A549 (cell line): Measurements from ENCODE around the gene DAPL1. TPM values are rescaled to one million over a fixed set of nuclear protein-coding genes. Genes with fewer than 3 reads are reported as not detected.

Experiments
- ATAC-seq, 2 experiments: fragments of 200-7000 bp in 1 of 2; fragments of >200 bp in 1 of 2; cut with Nextera tagmentation in 1 of 2; cut with Tn5 transposase in 1 of 2; 3 replicates each; pipeline versions ENCODE4 v1.8.0 to v1.9.1; 2018 to 2020; ENCODE audit warnings: mild to moderate bottlenecking in 1 of 2, moderate library complexity in 1 of 2
- CTCF ChIA-PET: fragments of 300-600 bp; sonication (Branson Sonifier 250); formaldehyde crosslinking; extraction: SDS; loops from one replicate; lab custom pipeline; 2021; ENCODE audit warnings: antibody characterized with exemption, inconsistent platforms; lab: Yijun Ruan, JAX
- POLR2A ChIA-PET: fragments of 350-600 bp; formaldehyde crosslinking; extraction: SDS; loops from one replicate; lab custom pipeline; 2021; ENCODE audit warnings: antibody characterized with exemption, inconsistent platforms; lab: Yijun Ruan, JAX
- DNase-seq, 2 experiments: peaks; one replicate each; pipeline versions ENCODE4 v3.0.0 to v3.0.0-alpha.2; 2011 to 2016; ENCODE audit warnings: low read depth in 1 of 2, low spot score in 1 of 2
- FAIRE-seq: peaks from 2 replicates; lab custom pipeline; 2011; peaks lifted over from hg19 to GRCh38; lab: Jason Lieb, UNC
- H3K27ac ChIP-seq, 2 experiments: fragments of >200 bp; sonication (Bioruptor Twin); formaldehyde crosslinking; 3 replicates each; pipeline ENCODE4 v1.5.1; 2016 to 2017
- H3K4me1 ChIP-seq: fragments of >200 bp; sonication (Bioruptor Twin); formaldehyde crosslinking; 3 replicates; pipeline ENCODE4 v1.6.1; 2016
- H3K4me2 ChIP-seq: fragments of >200 bp; sonication (Bioruptor Twin); formaldehyde crosslinking; 3 replicates; pipeline ENCODE4 v1.6.1; 2016
- H3K4me3 ChIP-seq: fragments of >200 bp; sonication (Bioruptor Twin); formaldehyde crosslinking; 3 replicates; pipeline ENCODE4 v1.5.1; 2016
- H3K9me3 ChIP-seq: fragments of >200 bp; sonication (Bioruptor Twin); formaldehyde crosslinking; 3 replicates; pipeline ENCODE4 v1.6.1; 2016
- BHLHE40 ChIP-seq: IDR thresholded peaks from 2 replicates; pipeline ENCODE4 v1.6.1; 2012; ENCODE audit warnings: low read depth, low read length, inconsistent platforms
- CHD2 ChIP-seq: fragments of 150-350 bp; IDR thresholded peaks from 2 replicates; pipeline ENCODE4 v1.6.1; 2014; ENCODE audit warnings: low read length; ENCODE audit not compliant: partially characterized antibody
- CHD4 ChIP-seq: fragments of 200-600 bp; sonication (generic); IDR thresholded peaks from 2 replicates; pipeline ENCODE4 v1.6.1; 2016; ENCODE audit warnings: antibody characterized with exemption, mild to moderate bottlenecking, borderline replicate concordance
- ESRRA ChIP-seq: fragments of 150-350 bp; IDR thresholded peaks from 2 replicates; pipeline ENCODE4 v1.6.1; 2014; ENCODE audit warnings: mild to moderate bottlenecking, low read length, borderline replicate concordance
- GATA3 ChIP-seq: IDR thresholded peaks from 2 replicates; pipeline ENCODE4 v1.6.1; 2012; ENCODE audit warnings: borderline replicate concordance
- HEYL ChIP-seq: fragments of 250-450 bp; sonication (Bioruptor Pico); IDR thresholded peaks from 2 replicates; pipeline ENCODE4 v1.8.0; 2021; ENCODE audit warnings: mild to moderate bottlenecking, moderate library complexity
- HOXA7 ChIP-seq: fragments of 250-450 bp; sonication (Bioruptor Pico); IDR thresholded peaks from 2 replicates; pipeline ENCODE4 v1.5.0; 2020; ENCODE audit warnings: mild to moderate bottlenecking, moderate library complexity
- HOXB5 ChIP-seq: fragments of 250-450 bp; sonication (Bioruptor Pico); IDR thresholded peaks from 2 replicates; pipeline ENCODE4 v1.5.0; 2020; ENCODE audit warnings: mild to moderate bottlenecking, moderate library complexity
- JUN ChIP-seq, 2 experiments: fragments of >200 bp; sonication (Bioruptor Twin); formaldehyde crosslinking; IDR thresholded peaks; 2 replicates in 1 of 2; 3 replicates in 1 of 2; pipeline ENCODE4 v1.6.1; 2016 to 2017
- KDM1A ChIP-seq: fragments of 200-600 bp; sonication (generic); IDR thresholded peaks from 2 replicates; pipeline ENCODE4 v1.6.1; 2016; ENCODE audit warnings: low read depth, mild to moderate bottlenecking
- NFE2L2 ChIP-seq: fragments of 150-350 bp; conservative IDR thresholded peaks from 2 replicates; pipeline ENCODE4 v1.6.1; 2014; ENCODE audit warnings: low read length
- RAD21 ChIP-seq, 2 experiments: fragments of >200 bp in 1 of 2; sonication (Bioruptor Twin) in 1 of 2; formaldehyde crosslinking in 1 of 2; IDR thresholded peaks in 1 of 2; conservative IDR thresholded peaks in 1 of 2; 2 replicates in 1 of 2; 3 replicates in 1 of 2; pipeline ENCODE4 v1.6.1; 2012 to 2018; ENCODE audit warnings: inconsistent platforms in 1 of 2
- RARB ChIP-seq: fragments of 250-450 bp; sonication (Bioruptor Pico); IDR thresholded peaks from 2 replicates; pipeline ENCODE4 v1.8.0; 2021; ENCODE audit warnings: mild to moderate bottlenecking, moderate library complexity
- RNF2 ChIP-seq: fragments of 200-600 bp; sonication (generic); IDR thresholded peaks from 2 replicates; pipeline ENCODE4 v1.6.1; 2016; ENCODE audit warnings: low read depth, mild to moderate bottlenecking, antibody characterized with exemption, moderate library complexity, borderline replicate concordance
- ZSCAN20 ChIP-seq: fragments of 250-450 bp; sonication (Bioruptor Pico); IDR thresholded peaks from 2 replicates; pipeline ENCODE4 v1.8.0; 2022; ENCODE audit warnings: mild to moderate bottlenecking, moderate library complexity
- WGBS: methylation state at CpG from one replicate; pipeline ENCODE4 v1.1.6; 2017; ENCODE audit errors: missing lambda C conversion rate; 5-methylcytosine and 5-hydroxymethylcytosine counted together
- polyA plus RNA-seq, 4 experiments: library from polyadenylated mRNA; depleted of rRNA in 3 of 4; stranded (reverse); fragments of >200 nt; fragmentation: RNase III in 1 of 4; extraction: RNeasy Plus Mini Kit Qiagen cat#74134 plus additional on column Dnase treatment in 1 of 4; gene quantifications; 2 replicates in 3 of 4; 3 replicates in 1 of 4; pipeline ENCODE4 v1.2.3, GENCODE V29; 2011 to 2017
- TF ChIP-seq, protein P1 (sequence below): IDR thresholded peaks from 2 replicates; pipeline ENCODE4 v1.6.1; 2012
- TF ChIP-seq, protein P2 (sequence below): fragments of 250-450 bp; sonication (Bioruptor Pico); IDR thresholded peaks from 2 replicates; pipeline ENCODE4 v1.5.0; 2021; ENCODE audit warnings: mild to moderate bottlenecking, moderate library complexity, borderline replicate concordance
- TF ChIP-seq, protein P3 (sequence below): fragments of 200-600 bp; sonication (generic); IDR thresholded peaks from 2 replicates; pipeline ENCODE4 v1.6.1; 2016; ENCODE audit warnings: antibody characterized with exemption, mild to moderate bottlenecking, moderate library complexity

Gene DAPL1
- polyA plus RNA-seq, 2 of the 4 experiments (the other 2 are of a cell fraction) = not detected

DNA sequence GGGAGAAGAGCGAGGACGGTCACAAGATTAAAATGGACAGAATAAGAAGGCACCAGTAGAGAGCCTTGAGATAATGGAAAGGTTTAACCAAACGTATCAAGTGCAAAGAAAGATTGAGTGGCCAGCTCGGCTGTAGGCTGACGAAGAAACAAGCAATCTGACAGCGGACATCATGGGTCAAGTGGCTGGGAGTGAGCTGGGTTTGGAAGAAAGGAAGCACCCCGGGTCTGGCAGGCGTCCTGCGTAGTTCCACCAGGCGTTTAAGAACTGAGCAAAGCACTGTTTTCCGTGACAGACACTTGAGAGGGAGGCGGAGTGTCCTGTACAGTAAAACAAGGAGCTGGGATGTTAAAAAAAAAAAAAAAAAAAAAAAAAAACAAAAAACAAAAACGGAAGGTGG lies 27.1 kb downstream of the DAPL1 start:
- Histone ChIP-seq H3K9me3 (no peaks in the 10 kb centered on the region), H3K4me3 (no peak overlapping the region), H3K4me1 (no peaks in the 10 kb centered on the region), H3K4me2 (no peak overlapping the region), H3K27ac (no peak overlapping the region)
- no peak; a peak in 1 of 6 replicates for ATAC-seq
- 72% methylated on average over 13 of the region's 13 CpGs for WGBS
- FAIRE-seq = no peak
- no peak for DNase-seq
- CTCF ChIA-PET = no interaction called here
- TF ChIP-seq GATA3 (no peak), CHD2 (no peak), HOXA7 (CRISPR knock-in tag) (no peak), HOXB5 (CRISPR knock-in tag) (no peak), RAD21 (conservative IDR thresholded peaks at IDR 0.05 in 1 of 2, IDR thresholded peaks at IDR 0.05 in 1 of 2) (no peak), BHLHE40 (no peak), CHD4 (no peak), NFE2L2 (no peak), RARB (no peak), JUN (IDR thresholded peaks at IDR 0.05) (no peak), HEYL (no peak)
- TF ChIP-seq, protein P1, sequence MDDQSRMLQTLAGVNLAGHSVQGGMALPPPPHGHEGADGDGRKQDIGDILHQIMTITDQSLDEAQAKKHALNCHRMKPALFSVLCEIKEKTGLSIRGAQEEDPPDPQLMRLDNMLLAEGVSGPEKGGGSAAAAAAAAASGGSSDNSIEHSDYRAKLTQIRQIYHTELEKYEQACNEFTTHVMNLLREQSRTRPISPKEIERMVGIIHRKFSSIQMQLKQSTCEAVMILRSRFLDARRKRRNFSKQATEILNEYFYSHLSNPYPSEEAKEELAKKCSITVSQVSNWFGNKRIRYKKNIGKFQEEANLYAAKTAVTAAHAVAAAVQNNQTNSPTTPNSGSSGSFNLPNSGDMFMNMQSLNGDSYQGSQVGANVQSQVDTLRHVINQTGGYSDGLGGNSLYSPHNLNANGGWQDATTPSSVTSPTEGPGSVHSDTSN = no peak
- TF ChIP-seq, protein P2, sequence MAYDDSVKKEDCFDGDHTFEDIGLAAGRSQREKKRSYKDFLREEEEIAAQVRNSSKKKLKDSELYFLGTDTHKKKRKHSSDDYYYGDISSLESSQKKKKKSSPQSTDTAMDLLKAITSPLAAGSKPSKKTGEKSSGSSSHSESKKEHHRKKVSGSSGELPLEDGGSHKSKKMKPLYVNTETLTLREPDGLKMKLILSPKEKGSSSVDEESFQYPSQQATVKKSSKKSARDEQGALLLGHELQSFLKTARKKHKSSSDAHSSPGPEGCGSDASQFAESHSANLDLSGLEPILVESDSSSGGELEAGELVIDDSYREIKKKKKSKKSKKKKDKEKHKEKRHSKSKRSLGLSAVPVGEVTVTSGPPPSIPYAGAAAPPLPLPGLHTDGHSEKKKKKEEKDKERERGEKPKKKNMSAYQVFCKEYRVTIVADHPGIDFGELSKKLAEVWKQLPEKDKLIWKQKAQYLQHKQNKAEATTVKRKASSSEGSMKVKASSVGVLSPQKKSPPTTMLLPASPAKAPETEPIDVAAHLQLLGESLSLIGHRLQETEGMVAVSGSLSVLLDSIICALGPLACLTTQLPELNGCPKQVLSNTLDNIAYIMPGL (CRISPR knock-in tag) = no peak
- POLR2A ChIA-PET = no interaction called here

DNA sequence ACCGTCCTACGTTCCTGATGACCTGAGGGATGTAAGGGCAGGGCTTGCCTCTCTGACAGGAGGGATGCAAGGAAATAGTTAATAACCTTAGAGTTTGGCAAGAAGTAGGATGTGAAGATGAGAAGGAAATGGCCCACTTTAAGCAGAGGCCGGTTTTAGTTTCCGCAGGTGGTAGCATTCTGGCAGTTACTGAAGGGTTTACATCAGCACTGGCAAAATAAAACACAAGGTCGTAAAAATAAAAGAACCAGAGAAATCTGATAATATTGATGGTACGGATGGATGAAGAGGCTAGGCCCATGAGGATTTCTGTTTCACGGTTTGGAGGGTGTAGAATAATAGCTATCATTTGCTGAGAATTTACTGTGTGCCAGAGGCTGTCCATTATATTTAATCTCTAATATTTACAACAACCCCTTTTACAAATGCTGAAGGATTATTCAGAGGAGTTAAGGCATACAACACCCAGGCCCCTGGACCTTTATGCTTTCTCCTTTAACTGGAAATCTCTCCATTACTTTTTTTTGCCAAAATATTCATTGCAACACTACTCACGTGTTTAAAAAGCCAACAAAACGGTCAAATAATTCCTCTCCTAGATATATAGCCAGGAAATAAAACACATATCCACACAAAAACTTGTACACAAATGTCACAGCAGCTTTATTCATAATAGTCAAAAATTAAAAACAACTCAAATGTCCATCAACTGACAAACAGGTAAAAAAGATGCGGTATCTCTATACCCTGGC lies 28.5 kb downstream of the DAPL1 start:
- ChIA-PET CTCF (no interaction called here), POLR2A (no interaction called here)
- TF ChIP-seq, protein P2 (CRISPR knock-in tag) = no peak
- TF ChIP-seq KDM1A = no peak
- no peak for TF ChIP-seq HOXB5 (CRISPR knock-in tag)
- no peak for TF ChIP-seq HEYL
- 78% methylated on average over 10 of the region's 10 CpGs for WGBS
- H3K4me3 ChIP-seq = no peak overlapping the region
- H3K27ac ChIP-seq = no peak overlapping the region
- ATAC-seq = no peak
- no peak overlapping the region for H3K4me2 ChIP-seq
- FAIRE-seq = no peak
- peaks cover 5% of the 10 kb centered on the region; the same call in 1 of the 3 replicates for H3K4me1 ChIP-seq
- H3K9me3 ChIP-seq = no peaks in the 10 kb centered on the region
- no peak for DNase-seq

DNA sequence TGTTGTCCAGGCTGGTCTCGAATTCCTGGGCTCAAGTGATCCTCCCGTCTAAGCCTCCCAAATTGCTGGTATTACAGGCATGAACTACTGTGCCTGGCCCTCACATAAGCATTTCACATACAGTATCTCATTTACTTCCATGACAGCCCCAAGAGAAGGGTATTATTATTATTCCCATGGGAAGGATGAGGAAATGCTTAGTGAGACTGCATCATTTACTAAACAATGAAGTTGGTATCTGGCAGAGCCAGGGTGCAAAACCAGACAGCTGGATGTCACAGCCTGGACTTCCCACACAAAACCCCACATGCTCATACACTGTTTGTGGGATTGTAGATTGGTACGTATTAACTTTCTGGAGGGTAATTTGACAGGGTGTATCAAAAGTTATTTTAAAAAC lies 29.9 kb downstream of the DAPL1 start:
- H3K27ac ChIP-seq = no peak overlapping the region
- no peak for FAIRE-seq
- ATAC-seq = no peak
- H3K4me2 ChIP-seq = no peak overlapping the region
- no peaks in the 10 kb centered on the region for H3K9me3 ChIP-seq
- H3K4me1 ChIP-seq = peaks cover 9% of the 10 kb centered on the region; the same call in 1 of the 3 replicates
- no peak overlapping the region for H3K4me3 ChIP-seq
- WGBS = 66% methylated on average over 3 of the region's 3 CpGs
- DNase-seq = no peak
- POLR2A ChIA-PET = no interaction called here
- CTCF ChIA-PET = no interaction called here
- TF ChIP-seq HOXB5 (CRISPR knock-in tag) (no peak), RNF2 (no peak), CHD4 (no peak), GATA3 (no peak), ESRRA (no peak), ZSCAN20 (CRISPR knock-in tag) (no peak)
- TF ChIP-seq, protein P3, sequence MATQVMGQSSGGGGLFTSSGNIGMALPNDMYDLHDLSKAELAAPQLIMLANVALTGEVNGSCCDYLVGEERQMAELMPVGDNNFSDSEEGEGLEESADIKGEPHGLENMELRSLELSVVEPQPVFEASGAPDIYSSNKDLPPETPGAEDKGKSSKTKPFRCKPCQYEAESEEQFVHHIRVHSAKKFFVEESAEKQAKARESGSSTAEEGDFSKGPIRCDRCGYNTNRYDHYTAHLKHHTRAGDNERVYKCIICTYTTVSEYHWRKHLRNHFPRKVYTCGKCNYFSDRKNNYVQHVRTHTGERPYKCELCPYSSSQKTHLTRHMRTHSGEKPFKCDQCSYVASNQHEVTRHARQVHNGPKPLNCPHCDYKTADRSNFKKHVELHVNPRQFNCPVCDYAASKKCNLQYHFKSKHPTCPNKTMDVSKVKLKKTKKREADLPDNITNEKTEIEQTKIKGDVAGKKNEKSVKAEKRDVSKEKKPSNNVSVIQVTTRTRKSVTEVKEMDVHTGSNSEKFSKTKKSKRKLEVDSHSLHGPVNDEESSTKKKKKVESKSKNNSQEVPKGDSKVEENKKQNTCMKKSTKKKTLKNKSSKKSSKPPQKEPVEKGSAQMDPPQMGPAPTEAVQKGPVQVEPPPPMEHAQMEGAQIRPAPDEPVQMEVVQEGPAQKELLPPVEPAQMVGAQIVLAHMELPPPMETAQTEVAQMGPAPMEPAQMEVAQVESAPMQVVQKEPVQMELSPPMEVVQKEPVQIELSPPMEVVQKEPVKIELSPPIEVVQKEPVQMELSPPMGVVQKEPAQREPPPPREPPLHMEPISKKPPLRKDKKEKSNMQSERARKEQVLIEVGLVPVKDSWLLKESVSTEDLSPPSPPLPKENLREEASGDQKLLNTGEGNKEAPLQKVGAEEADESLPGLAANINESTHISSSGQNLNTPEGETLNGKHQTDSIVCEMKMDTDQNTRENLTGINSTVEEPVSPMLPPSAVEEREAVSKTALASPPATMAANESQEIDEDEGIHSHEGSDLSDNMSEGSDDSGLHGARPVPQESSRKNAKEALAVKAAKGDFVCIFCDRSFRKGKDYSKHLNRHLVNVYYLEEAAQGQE = no peak
- TF ChIP-seq, protein P1 = no peak
- TF ChIP-seq, protein P2 (CRISPR knock-in tag) = no peak
